Measurements from ENCODE around the gene ATG101. TPM values are rescaled to one million over a fixed set of nuclear protein-coding genes. Genes with fewer than 3 reads are reported as not detected.
A peak's percentile ranks its signal among the peaks of the same experiment; 100 is the strongest.

The ATG101 gene
- total and polyA plus RNA-seq, 7 donors: 25.1 to 154 (median 35.3) TPM

DNA sequence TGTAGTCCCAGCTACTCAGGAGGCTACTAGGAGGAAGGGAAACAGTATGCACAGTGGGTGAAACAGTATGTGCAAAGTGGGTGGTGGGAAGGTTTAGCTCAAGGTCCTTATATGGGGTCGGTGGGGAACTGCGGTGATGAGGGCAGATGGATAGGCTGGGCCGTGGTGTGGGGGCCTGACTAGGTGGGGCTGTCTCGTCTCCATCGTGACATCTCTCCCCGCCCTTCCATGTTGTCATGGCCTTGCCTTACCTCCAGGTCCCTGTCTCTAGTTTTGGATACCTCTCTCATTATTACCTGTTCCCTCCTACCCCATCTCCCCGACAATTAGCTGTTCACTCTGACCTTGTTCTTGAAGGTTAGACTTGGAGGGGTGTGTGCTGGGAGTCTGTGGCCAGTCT is 22.9 kb upstream of the ATG101 start:
- H3K4me3 ChIP-seq: peak overlapping the region; percentile 61
- intact Hi-C loops (cut with DNase I): no loop called here
- ATAC-seq: no peak
- peak overlapping the region; percentile 93 for H3K27ac ChIP-seq
- no peaks in the 10 kb centered on the region for H3K36me3 ChIP-seq (ENCODE audit: insufficient read depth in 1 of 2, low read depth in 1 of 2)
- peaks cover 60% of the 10 kb centered on the region for H3K4me1 ChIP-seq
- TF ChIP-seq, protein P1, sequence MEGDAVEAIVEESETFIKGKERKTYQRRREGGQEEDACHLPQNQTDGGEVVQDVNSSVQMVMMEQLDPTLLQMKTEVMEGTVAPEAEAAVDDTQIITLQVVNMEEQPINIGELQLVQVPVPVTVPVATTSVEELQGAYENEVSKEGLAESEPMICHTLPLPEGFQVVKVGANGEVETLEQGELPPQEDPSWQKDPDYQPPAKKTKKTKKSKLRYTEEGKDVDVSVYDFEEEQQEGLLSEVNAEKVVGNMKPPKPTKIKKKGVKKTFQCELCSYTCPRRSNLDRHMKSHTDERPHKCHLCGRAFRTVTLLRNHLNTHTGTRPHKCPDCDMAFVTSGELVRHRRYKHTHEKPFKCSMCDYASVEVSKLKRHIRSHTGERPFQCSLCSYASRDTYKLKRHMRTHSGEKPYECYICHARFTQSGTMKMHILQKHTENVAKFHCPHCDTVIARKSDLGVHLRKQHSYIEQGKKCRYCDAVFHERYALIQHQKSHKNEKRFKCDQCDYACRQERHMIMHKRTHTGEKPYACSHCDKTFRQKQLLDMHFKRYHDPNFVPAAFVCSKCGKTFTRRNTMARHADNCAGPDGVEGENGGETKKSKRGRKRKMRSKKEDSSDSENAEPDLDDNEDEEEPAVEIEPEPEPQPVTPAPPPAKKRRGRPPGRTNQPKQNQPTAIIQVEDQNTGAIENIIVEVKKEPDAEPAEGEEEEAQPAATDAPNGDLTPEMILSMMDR (IDR thresholded peaks at IDR 0.05): no peak
- 67 to 76% (median 75%) methylated on average over 7 of the region's 7 CpGs for WGBS, 3 donors
- no peak for DNase-seq
- H3K27me3 ChIP-seq (ENCODE audit: insufficient read depth in 3 of 3, low read length in 2 of 3): no peaks in the 10 kb centered on the region
- no peaks in the 10 kb centered on the region for H3K9me3 ChIP-seq

DNA sequence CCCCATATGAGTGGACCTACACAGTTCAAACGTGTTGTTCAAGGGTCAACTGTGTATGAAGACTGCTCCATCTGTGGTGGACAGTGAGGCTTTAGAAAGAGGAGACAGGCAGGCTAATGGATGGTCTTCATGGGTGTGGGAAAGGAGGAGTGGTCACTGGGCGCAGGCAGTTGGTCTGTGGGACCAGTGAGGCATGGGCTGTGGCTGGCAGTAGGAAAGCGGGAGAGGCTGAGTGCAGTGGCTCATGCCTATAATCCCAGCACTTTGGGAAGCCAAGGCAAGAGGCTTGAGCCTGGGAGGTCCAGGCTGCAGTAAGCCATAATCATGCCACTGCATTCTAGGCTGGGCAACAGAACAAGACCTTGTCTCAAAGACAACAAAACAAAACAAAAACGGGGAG is 20.5 kb upstream of the ATG101 start:
- no peaks in the 10 kb centered on the region for H3K9me3 ChIP-seq
- no peak overlapping the region for H3K4me3 ChIP-seq
- H3K27me3 ChIP-seq (ENCODE audit: insufficient read depth in 3 of 3, low read length in 2 of 3): no peaks in the 10 kb centered on the region
- ATAC-seq (no peak), DNase-seq (no peak)
- 48 to 70% (median 50%) methylated on average over 4 of the region's 4 CpGs for WGBS, 3 donors
- peaks cover 0 to 7% of the 10 kb centered on the region in 2 donors for H3K36me3 ChIP-seq (ENCODE audit: insufficient read depth in 1 of 2, low read depth in 1 of 2)
- intact Hi-C loops (cut with DNase I): no loop called here
- TF ChIP-seq, protein P1 (IDR thresholded peaks at IDR 0.05): no peak
- H3K4me1 ChIP-seq: peaks cover 52% of the 10 kb centered on the region
- H3K27ac ChIP-seq: peak overlapping the region; percentile 93

DNA sequence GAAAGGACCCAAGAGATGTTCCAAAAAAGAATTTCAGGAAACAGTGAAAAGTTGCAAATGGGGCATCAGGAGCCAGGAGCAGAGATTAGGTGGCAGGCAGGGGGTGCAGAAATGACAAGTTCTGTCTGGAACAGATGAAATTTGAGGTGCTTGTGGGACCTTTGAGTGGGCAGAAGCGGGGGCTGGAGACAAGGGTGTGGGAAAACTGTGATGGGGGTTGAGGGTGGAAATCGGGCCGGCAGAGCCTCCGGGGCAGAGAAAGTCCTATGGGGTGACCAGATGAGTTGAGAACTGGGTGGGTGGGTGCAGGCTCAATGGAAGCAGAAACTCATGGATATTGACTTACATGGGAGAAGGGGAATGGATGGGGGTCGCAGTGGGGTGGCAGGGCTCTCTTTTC is 20.1 kb upstream of the ATG101 start:
- H3K4me3 ChIP-seq: peak overlapping the region; percentile 72

DNA sequence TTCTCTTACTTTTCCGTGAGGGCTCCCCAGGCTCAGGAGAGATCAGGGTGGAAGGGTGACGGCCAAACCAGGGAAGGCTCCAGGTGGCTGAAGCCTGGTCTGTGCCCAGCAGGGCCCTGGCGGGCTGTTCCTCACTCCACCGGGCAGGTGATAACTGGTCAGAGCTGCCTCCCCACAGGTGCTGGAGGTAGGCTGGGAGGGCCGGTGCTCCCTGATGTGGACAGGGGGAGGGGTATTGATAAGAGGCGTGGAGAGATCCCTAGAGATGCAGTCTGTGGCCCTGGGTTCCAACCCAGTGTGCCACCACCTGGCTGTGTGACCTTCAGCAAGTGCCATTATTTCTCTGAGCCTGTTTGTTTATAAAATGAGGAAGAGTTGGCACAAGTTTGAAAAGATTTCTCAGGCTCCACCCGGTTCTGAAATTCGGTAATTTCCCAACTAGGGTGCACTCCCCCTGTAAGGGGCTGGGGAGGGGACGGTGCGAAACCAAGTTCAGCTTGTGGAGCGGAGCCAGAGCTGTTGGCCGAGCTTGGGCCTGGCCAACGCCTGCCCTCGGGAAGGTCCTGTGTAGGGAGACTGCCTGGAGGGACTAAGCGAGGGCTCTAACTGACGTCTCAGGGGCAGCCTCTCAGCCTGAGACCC is 19.5 kb upstream of the ATG101 start:
- Histone ChIP-seq H3K36me3 (ENCODE audit: insufficient read depth in 1 of 2, low read depth in 1 of 2) (peaks cover 4 to 16% of the 10 kb centered on the region in 2 donors), H3K4me3 (peak overlapping the region; percentile 72), H3K27me3 (ENCODE audit: insufficient read depth in 3 of 3, low read length in 2 of 3) (no peaks in the 10 kb centered on the region), H3K4me1 (peaks cover 51% of the 10 kb centered on the region), H3K27ac (peak overlapping the region; percentile 93), H3K9me3 (no peaks in the 10 kb centered on the region)
- TF ChIP-seq, protein P1 (IDR thresholded peaks at IDR 0.05): no peak
- peak in 1 of 2 donors; percentile 67 for DNase-seq
- intact Hi-C loops (cut with DNase I): no loop called here
- peak in 1 of 4 donors; percentile 31 for ATAC-seq
- WGBS, 3 donors: 10 to 22% (median 16%) methylated on average over 14 to 16 of the region's 16 CpGs

More for the DNA sequence above, 20.1 kb upstream of the ATG101 start:
- Histone ChIP-seq H3K9me3 (no peaks in the 10 kb centered on the region), H3K36me3 (ENCODE audit: insufficient read depth in 1 of 2, low read depth in 1 of 2) (peaks cover 3 to 11% of the 10 kb centered on the region in 2 donors), H3K27ac (peak overlapping the region; percentile 93), H3K27me3 (ENCODE audit: insufficient read depth in 3 of 3, low read length in 2 of 3) (no peaks in the 10 kb centered on the region), H3K4me1 (peaks cover 52% of the 10 kb centered on the region)
- TF ChIP-seq, protein P1 (IDR thresholded peaks at IDR 0.05): no peak
- 55 to 85% (median 64%) methylated on average over 5 of the region's 5 CpGs for WGBS, 3 donors
- ATAC-seq (no peak), DNase-seq (no peak)
- intact Hi-C loops (cut with DNase I): no loop called here

All from psoas muscle (tissue), 8 donors.